ENCODE data around the gene WDR26.

DNA sequence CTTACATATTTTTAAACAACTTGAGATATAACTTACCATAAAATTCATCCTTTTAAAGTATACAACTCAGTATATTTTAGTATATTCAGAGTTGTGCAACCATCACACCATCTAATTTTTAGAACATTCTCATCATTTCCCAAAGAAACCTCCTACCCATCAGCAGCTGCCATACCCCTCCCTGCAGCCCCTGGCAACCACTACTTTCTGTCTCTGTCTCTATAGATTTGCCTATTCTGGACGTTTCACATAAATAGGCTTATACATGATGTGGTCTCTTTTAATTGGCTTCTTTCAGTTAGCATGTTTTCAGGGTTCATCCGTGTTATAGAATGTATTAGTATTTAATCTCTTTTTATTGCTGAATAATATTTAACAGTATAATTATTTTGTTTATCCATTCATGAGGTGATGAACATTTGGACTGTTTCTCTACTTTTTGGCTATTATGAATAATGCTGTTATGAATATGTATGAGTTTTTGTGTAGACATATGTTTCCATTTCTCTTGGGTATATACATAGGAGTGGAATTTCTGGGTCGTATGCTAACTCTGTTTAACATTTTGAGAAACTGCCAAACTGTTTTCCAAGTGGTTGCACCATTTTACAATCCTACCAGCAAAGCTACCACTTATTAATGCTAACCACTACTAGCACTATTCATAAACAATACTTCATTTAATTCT lies 29.5 kb downstream of the WDR26 start:
- TF ChIP-seq, protein P1, sequence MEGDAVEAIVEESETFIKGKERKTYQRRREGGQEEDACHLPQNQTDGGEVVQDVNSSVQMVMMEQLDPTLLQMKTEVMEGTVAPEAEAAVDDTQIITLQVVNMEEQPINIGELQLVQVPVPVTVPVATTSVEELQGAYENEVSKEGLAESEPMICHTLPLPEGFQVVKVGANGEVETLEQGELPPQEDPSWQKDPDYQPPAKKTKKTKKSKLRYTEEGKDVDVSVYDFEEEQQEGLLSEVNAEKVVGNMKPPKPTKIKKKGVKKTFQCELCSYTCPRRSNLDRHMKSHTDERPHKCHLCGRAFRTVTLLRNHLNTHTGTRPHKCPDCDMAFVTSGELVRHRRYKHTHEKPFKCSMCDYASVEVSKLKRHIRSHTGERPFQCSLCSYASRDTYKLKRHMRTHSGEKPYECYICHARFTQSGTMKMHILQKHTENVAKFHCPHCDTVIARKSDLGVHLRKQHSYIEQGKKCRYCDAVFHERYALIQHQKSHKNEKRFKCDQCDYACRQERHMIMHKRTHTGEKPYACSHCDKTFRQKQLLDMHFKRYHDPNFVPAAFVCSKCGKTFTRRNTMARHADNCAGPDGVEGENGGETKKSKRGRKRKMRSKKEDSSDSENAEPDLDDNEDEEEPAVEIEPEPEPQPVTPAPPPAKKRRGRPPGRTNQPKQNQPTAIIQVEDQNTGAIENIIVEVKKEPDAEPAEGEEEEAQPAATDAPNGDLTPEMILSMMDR (IDR thresholded peaks at IDR 0.05) = no peak
- no peak for TF ChIP-seq EZH2phosphoT487 (IDR thresholded peaks at IDR 0.05)

Data from neural progenitor cell (in vitro differentiated cells).